Neuronal stem cell (in vitro differentiated cells): ENCODE results near the gene PRRX2.

ENCODE experiments used
- DNase-seq: peaks from one replicate; pipeline ENCODE4 v3.0.0-alpha.2; 2013; ENCODE audit warnings: low spot score
- H2AFZ ChIP-seq: one replicate; pipeline ENCODE4 v1.6.1; 2013; ENCODE audit warnings: mild to moderate bottlenecking, low read length, inconsistent platforms
- H2AK5ac ChIP-seq: 2 replicates; pipeline ENCODE4 v1.6.1; 2013; ENCODE audit warnings: low read depth, mild to moderate bottlenecking, inconsistent platforms, low read length, moderate library complexity, mixed read lengths
- H2BK120ac ChIP-seq: 2 replicates; pipeline ENCODE4 v1.6.1; 2013; ENCODE audit warnings: low read depth, mild to moderate bottlenecking, inconsistent platforms, low read length, moderate library complexity, mixed read lengths
- H2BK12ac ChIP-seq: one replicate; pipeline ENCODE4 v1.6.1; 2013; ENCODE audit warnings: low read length, inconsistent platforms
- H2BK15ac ChIP-seq: 2 replicates; pipeline ENCODE4 v1.6.1; 2013; ENCODE audit warnings: mild to moderate bottlenecking, low read length, inconsistent platforms, mixed read lengths
- H2BK5ac ChIP-seq: one replicate; pipeline ENCODE4 v1.6.1; 2013; ENCODE audit warnings: inconsistent platforms, mild to moderate bottlenecking, low read length, moderate library complexity
- H3K14ac ChIP-seq: one replicate; pipeline ENCODE4 v1.6.1; 2013; ENCODE audit warnings: low read length, inconsistent platforms
- H3K18ac ChIP-seq: 2 replicates; pipeline ENCODE4 v1.6.1; 2013; ENCODE audit warnings: low read length, inconsistent platforms
- H3K23ac ChIP-seq: 2 replicates; pipeline ENCODE4 v1.6.1; 2013; ENCODE audit warnings: low read depth, mild to moderate bottlenecking, mixed read lengths, low read length, inconsistent platforms; ENCODE audit not compliant: poor library complexity
- H3K27ac ChIP-seq: replicated peaks from 3 replicates; pipeline ENCODE4 v1.5.1; 2013; ENCODE audit warnings: low read length, inconsistent platforms
- H3K27me3 ChIP-seq, 3 experiments: 2 replicates each; pipeline ENCODE4 v1.6.1; 2013; ENCODE audit warnings: low read length in 3 of 3, mild to moderate bottlenecking in 2 of 3, inconsistent platforms in 1 of 3, low read depth in 1 of 3, mixed read lengths in 1 of 3, moderate library complexity in 1 of 3; ENCODE audit not compliant: control insufficient read depth in 3 of 3, insufficient read depth in 3 of 3
- H3K36me3 ChIP-seq, 2 donors: replicated peaks in 1 of 2; 2 replicates each; pipeline ENCODE4 v1.6.1; 2013; ENCODE audit warnings: low read length in 2 of 2; ENCODE audit not compliant: control insufficient read depth in 2 of 2, insufficient read depth in 2 of 2
- H3K4ac ChIP-seq: 2 replicates; pipeline ENCODE4 v1.6.1; 2013; ENCODE audit warnings: inconsistent platforms, mild to moderate bottlenecking, low read length, moderate library complexity
- H3K4me1 ChIP-seq, 2 donors: 1 replicate in 1 of 2; 2 replicates in 1 of 2; pipeline ENCODE4 v1.6.1; 2013; ENCODE audit warnings: low read length in 2 of 2, low read depth in 1 of 2; ENCODE audit not compliant: control insufficient read depth in 2 of 2, insufficient read depth in 1 of 2
- H3K4me2 ChIP-seq: one replicate; pipeline ENCODE4 v1.6.1; 2013; ENCODE audit warnings: mild to moderate bottlenecking, low read length, inconsistent platforms; ENCODE audit not compliant: insufficient read depth, poor library complexity, severe bottlenecking
- H3K4me3 ChIP-seq, 2 donors: 2 replicates each; pipeline ENCODE4 v1.5.1; 2013; ENCODE audit warnings: low read length in 2 of 2, mild to moderate bottlenecking in 2 of 2, inconsistent platforms in 1 of 2, moderate library complexity in 1 of 2
- H3K79me1 ChIP-seq: one replicate; pipeline ENCODE4 v1.6.1; 2013; ENCODE audit warnings: low read depth, mild to moderate bottlenecking, inconsistent platforms, low read length, moderate library complexity
- H3K9ac ChIP-seq: one replicate; pipeline ENCODE4 v1.6.1; 2013; ENCODE audit warnings: mild to moderate bottlenecking, low read depth, low read length, inconsistent platforms; ENCODE audit not compliant: poor library complexity
- H3K9me3 ChIP-seq, 2 donors: replicated peaks in 1 of 2; 2 replicates each; pipeline versions ENCODE3 to v1.6.1; 2013; ENCODE audit warnings: low read length in 2 of 2, mild to moderate bottlenecking in 2 of 2, inconsistent platforms in 1 of 2, low read depth in 1 of 2, mixed read lengths in 1 of 2, moderate library complexity in 1 of 2; ENCODE audit not compliant: control insufficient read depth in 2 of 2, insufficient read depth in 1 of 2
- H4K8ac ChIP-seq: one replicate; pipeline ENCODE4 v1.6.1; 2013; ENCODE audit warnings: low read depth, mild to moderate bottlenecking, inconsistent platforms, low read length, moderate library complexity
- H4K91ac ChIP-seq: one replicate; pipeline ENCODE4 v1.6.1; 2013; ENCODE audit warnings: low read length, low read depth, mild to moderate bottlenecking, inconsistent platforms; ENCODE audit not compliant: poor library complexity
- WGBS, 2 donors: extraction: QIAGEN DNeasy Blood & Tissue Kit; methylation state at CpG; one replicate each; pipeline ENCODE4 v1.1.7; 2013; ENCODE audit warnings: missing lambda C conversion rate in 2 of 2, mixed read lengths in 1 of 2; ENCODE audit not compliant: insufficient read length in 2 of 2, insufficient replicate concordance in 1 of 2; ENCODE audit errors: extremely low coverage in 2 of 2; 5-methylcytosine and 5-hydroxymethylcytosine counted together

Gene PRRX2

GRCh38 chr9:129702589-129703520 is 37.4 kb downstream of the PRRX2 start:
- no peak overlapping the region for H2AFZ ChIP-seq
- no peaks in the 10 kb centered on the region for H3K36me3 ChIP-seq
- no peak overlapping the region for H4K91ac ChIP-seq
- no peak overlapping the region for H3K9ac ChIP-seq
- no peak overlapping the region for H2BK12ac ChIP-seq
- no peak for DNase-seq
- no peak overlapping the region for H3K14ac ChIP-seq
- peaks cover 0 to 50% (median 4%) of the 10 kb centered on the region in 3 experiments for H3K27me3 ChIP-seq
- no peak overlapping the region for H3K23ac ChIP-seq
- H4K8ac ChIP-seq, result no peak overlapping the region
- no peak overlapping the region for H2AK5ac ChIP-seq
- H3K9me3 ChIP-seq, result no peaks in the 10 kb centered on the region
- H3K4me2 ChIP-seq, result no peak overlapping the region
- H3K18ac ChIP-seq, result no peak overlapping the region
- WGBS, 2 donors, result no CpG with 5 or more reads among the region's 19 CpGs
- peaks cover 0 to 4% of the 10 kb centered on the region in 2 donors for H3K4me1 ChIP-seq
- no peak overlapping the region for H3K4ac ChIP-seq
- no peaks in the 10 kb centered on the region for H3K79me1 ChIP-seq
- H2BK120ac ChIP-seq, result no peak overlapping the region
- no peak overlapping the region for H2BK5ac ChIP-seq
- no peak overlapping the region for H3K27ac ChIP-seq
- no peak overlapping the region for H2BK15ac ChIP-seq
- H3K4me3 ChIP-seq, result no peak overlapping the region

- H3K14ac ChIP-seq, result no peak overlapping the region
- H3K18ac ChIP-seq, result peak overlapping the region; percentile 77
- no peaks in the 10 kb centered on the region for H3K9me3 ChIP-seq
- H4K8ac ChIP-seq, result no peak overlapping the region
- no CpG with 5 or more reads among the region's 17 CpGs for whole genome bisulfite sequencing, 2 donors
- no peak overlapping the region for H2BK15ac ChIP-seq
- H2AFZ ChIP-seq, result no peak overlapping the region
- H3K4me3 ChIP-seq, result no peak overlapping the region
- no peak overlapping the region for H3K9ac ChIP-seq
- no peak overlapping the region for H2BK12ac ChIP-seq
- H3K4me1 ChIP-seq, result peaks cover 2 to 4% of the 10 kb centered on the region in 2 donors
- no peak overlapping the region for H3K4ac ChIP-seq
- H2BK5ac ChIP-seq, result no peak overlapping the region
- H3K27me3 ChIP-seq, result peaks cover 0 to 41% (median 0%) of the 10 kb centered on the region in 3 experiments
- no peaks in the 10 kb centered on the region for H3K36me3 ChIP-seq
- no peak overlapping the region for H4K91ac ChIP-seq
- no peak for DNase-seq
- no peak overlapping the region for H3K23ac ChIP-seq
- no peak overlapping the region for H3K4me2 ChIP-seq
- H3K27ac ChIP-seq, result no peak overlapping the region
- H3K79me1 ChIP-seq, result no peaks in the 10 kb centered on the region
- H2AK5ac ChIP-seq, result no peak overlapping the region
- no peak overlapping the region for H2BK120ac ChIP-seq
These were observed 38.4 kb downstream of the PRRX2 start for GRCh38 chr9:129703667-129704355.

GRCh38 chr9:129704807-129705206 is 39.4 kb downstream of the PRRX2 start:
- Histone ChIP-seq H3K36me3 (no peaks in the 10 kb centered on the region), H3K4ac (no peak overlapping the region), H2BK5ac (peak overlapping the region; percentile 53), H3K9me3 (no peaks in the 10 kb centered on the region), H2BK15ac (no peak overlapping the region), H2BK12ac (no peak overlapping the region), H3K4me3 (no peak overlapping the region), H3K9ac (no peak overlapping the region), H3K4me2 (no peak overlapping the region), H2AFZ (no peak overlapping the region), H3K14ac (no peak overlapping the region), H3K23ac (no peak overlapping the region), H3K4me1 (peaks cover 7 to 10% of the 10 kb centered on the region in 2 donors), H3K79me1 (no peaks in the 10 kb centered on the region), H2AK5ac (peak overlapping the region; percentile 63), H4K91ac (no peak overlapping the region), H3K27me3 (peaks cover 0 to 34% (median 0%) of the 10 kb centered on the region in 3 experiments), H2BK120ac (no peak overlapping the region), H3K27ac (no peak overlapping the region), H4K8ac (no peak overlapping the region), H3K18ac (no peak overlapping the region)
- no CpG with 5 or more reads among the region's 8 CpGs for WGBS, 2 donors
- no peak for DNase-seq

GRCh38 chr9:129708793-129709192 is 43.3 kb downstream of the PRRX2 start:
- no peak overlapping the region for H3K4me2 ChIP-seq
- H3K14ac ChIP-seq, result peak overlapping the region; percentile 67
- H4K91ac ChIP-seq, result no peak overlapping the region
- H3K27me3 ChIP-seq, result peaks cover 0 to 31% (median 0%) of the 10 kb centered on the region in 3 experiments
- peak overlapping the region; percentile 95 for H2BK120ac ChIP-seq
- WGBS, 2 donors, result no CpG with 5 or more reads among the region's 6 CpGs
- H2BK15ac ChIP-seq, result peak overlapping the region; percentile 99
- H2AFZ ChIP-seq, result peak overlapping the region; percentile 45
- peak overlapping the region; percentile 96 for H3K18ac ChIP-seq
- DNase-seq, result no peak
- H3K36me3 ChIP-seq, result no peaks in the 10 kb centered on the region
- H4K8ac ChIP-seq, result peak overlapping the region; percentile 32
- no peak overlapping the region for H2BK12ac ChIP-seq
- peak overlapping the region; percentile 62 for H2BK5ac ChIP-seq
- H3K9ac ChIP-seq, result peak overlapping the region; percentile 63
- H3K9me3 ChIP-seq, result no peaks in the 10 kb centered on the region
- H3K79me1 ChIP-seq, result no peaks in the 10 kb centered on the region
- no peak overlapping the region for H3K4me3 ChIP-seq
- peaks cover 16 to 30% of the 10 kb centered on the region in 2 donors for H3K4me1 ChIP-seq
- peak overlapping the region; percentile 7 for H3K27ac ChIP-seq
- H3K23ac ChIP-seq, result peak overlapping the region; percentile 29
- peak overlapping the region; percentile 99 for H2AK5ac ChIP-seq
- no peak overlapping the region for H3K4ac ChIP-seq
